ENCODE measurements around the gene PLTP.

Gene PLTP

GRCh38 chr20:45937765-45938164, 25.8 kb upstream of the PLTP start:
- TF ChIP-seq POLR2AphosphoS5 (IDR thresholded peaks at IDR 0.05; ENCODE audit: low read depth, low read length) (no peak), FOXP2 (optimal IDR thresholded peaks at IDR 0.05; ENCODE audit: borderline replicate concordance, extremely low read depth, extremely low read length, insufficient read depth) (no peak), REST (IDR thresholded peaks at IDR 0.05; ENCODE audit: insufficient read depth in 1 of 2, low read depth in 2 of 2, low read length in 2 of 2) (no peak), SIN3A (IDR thresholded peaks at IDR 0.05; ENCODE audit: borderline replicate concordance, insufficient read depth, low read length) (no peak), TAF1 (IDR thresholded peaks at IDR 0.05; ENCODE audit: borderline replicate concordance, insufficient read depth, low read length) (no peak)

- TF ChIP-seq POLR2AphosphoS5 (IDR thresholded peaks at IDR 0.05; ENCODE audit: low read depth, low read length) (no peak), REST (IDR thresholded peaks at IDR 0.05; ENCODE audit: insufficient read depth in 1 of 2, low read depth in 2 of 2, low read length in 2 of 2) (no peak), FOXP2 (optimal IDR thresholded peaks at IDR 0.05; ENCODE audit: borderline replicate concordance, extremely low read depth, extremely low read length, insufficient read depth) (no peak), SIN3A (IDR thresholded peaks at IDR 0.05; ENCODE audit: borderline replicate concordance, insufficient read depth, low read length) (0 out of 2 replicates have a peak, but pooled peaks have one; percentile 82)
Measured at GRCh38 chr20:45935416-45936046, 23.6 kb upstream of the PLTP start.

GRCh38 chr20:45934586-45935415, 22.8 kb upstream of the PLTP start, which contains the start of gene PCIF1:
PCIF1 (plus strand) TSS chr20:45934683; CDS start chr20:45939000, 4,317 bp downstream.
- TF ChIP-seq TAF1 (IDR thresholded peaks at IDR 0.05; ENCODE audit: borderline replicate concordance, insufficient read depth, low read length) (peak; percentile 98), FOXP2 (optimal IDR thresholded peaks at IDR 0.05; ENCODE audit: borderline replicate concordance, extremely low read depth, extremely low read length, insufficient read depth) (peak; percentile 87), SIN3A (IDR thresholded peaks at IDR 0.05; ENCODE audit: borderline replicate concordance, insufficient read depth, low read length) (no peak), POLR2AphosphoS5 (IDR thresholded peaks at IDR 0.05; ENCODE audit: low read depth, low read length) (peak; percentile 82), REST (IDR thresholded peaks at IDR 0.05; ENCODE audit: insufficient read depth in 1 of 2, low read depth in 2 of 2, low read length in 2 of 2) (peak; percentile 39 to 42; a peak in 2 of 4 replicates)

- TF ChIP-seq FOXP2 (optimal IDR thresholded peaks at IDR 0.05; ENCODE audit: borderline replicate concordance, extremely low read depth, extremely low read length, insufficient read depth) (no peak), POLR2AphosphoS5 (IDR thresholded peaks at IDR 0.05; ENCODE audit: low read depth, low read length) (no peak), REST (IDR thresholded peaks at IDR 0.05; ENCODE audit: insufficient read depth in 1 of 2, low read depth in 2 of 2, low read length in 2 of 2) (no peak), TAF1 (IDR thresholded peaks at IDR 0.05; ENCODE audit: borderline replicate concordance, insufficient read depth, low read length) (no peak), SIN3A (IDR thresholded peaks at IDR 0.05; ENCODE audit: borderline replicate concordance, insufficient read depth, low read length) (no peak)
Measured at GRCh38 chr20:45934046-45934585, 22.2 kb upstream of the PLTP start.
